HFF-Myc (cell line): ENCODE measurements around the gene OCIAD1.

ENCODE experiments used
- DNase-seq: peaks from one replicate; pipeline ENCODE4 v3.0.0-alpha.2; 2011; ENCODE audit warnings: low read depth; ENCODE audit errors: extremely low read depth
- H3K4me3 ChIP-seq: replicated peaks from 2 replicates; pipeline ENCODE4 v1.5.1; 2011; ENCODE audit warnings: low read depth, mild to moderate bottlenecking, control low read depth, low read length
- TF ChIP-seq, protein P1 (sequence below): IDR thresholded peaks from 2 replicates; pipeline ENCODE4 v1.5.1; 2012; ENCODE audit warnings: mild to moderate bottlenecking, low read depth, low read length, control low read depth; ENCODE audit errors: missing control alignments

The OCIAD1 gene

DNA sequence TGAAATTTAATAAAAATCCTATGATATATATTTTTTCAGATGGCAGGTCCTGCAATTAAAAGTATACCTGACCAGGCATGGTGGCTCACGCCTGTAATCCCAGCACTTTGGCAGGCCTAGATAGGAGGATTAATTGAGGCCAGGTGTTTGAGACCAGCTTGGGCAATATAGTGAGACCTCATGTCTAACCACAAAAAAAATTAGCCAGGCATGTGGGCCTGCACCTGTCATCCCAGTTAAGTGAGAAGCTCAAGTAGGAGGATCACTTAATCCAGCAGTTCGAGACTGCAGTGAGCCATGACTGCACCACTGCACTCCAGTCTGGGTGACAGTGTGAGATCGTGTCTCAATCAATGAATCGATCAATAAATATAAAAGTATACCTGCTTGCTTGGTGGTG is 73.2 kb downstream of the OCIAD1 start:
- H3K4me3 ChIP-seq: no peak overlapping the region
- DNase-seq: no peak
- TF ChIP-seq, protein P1, sequence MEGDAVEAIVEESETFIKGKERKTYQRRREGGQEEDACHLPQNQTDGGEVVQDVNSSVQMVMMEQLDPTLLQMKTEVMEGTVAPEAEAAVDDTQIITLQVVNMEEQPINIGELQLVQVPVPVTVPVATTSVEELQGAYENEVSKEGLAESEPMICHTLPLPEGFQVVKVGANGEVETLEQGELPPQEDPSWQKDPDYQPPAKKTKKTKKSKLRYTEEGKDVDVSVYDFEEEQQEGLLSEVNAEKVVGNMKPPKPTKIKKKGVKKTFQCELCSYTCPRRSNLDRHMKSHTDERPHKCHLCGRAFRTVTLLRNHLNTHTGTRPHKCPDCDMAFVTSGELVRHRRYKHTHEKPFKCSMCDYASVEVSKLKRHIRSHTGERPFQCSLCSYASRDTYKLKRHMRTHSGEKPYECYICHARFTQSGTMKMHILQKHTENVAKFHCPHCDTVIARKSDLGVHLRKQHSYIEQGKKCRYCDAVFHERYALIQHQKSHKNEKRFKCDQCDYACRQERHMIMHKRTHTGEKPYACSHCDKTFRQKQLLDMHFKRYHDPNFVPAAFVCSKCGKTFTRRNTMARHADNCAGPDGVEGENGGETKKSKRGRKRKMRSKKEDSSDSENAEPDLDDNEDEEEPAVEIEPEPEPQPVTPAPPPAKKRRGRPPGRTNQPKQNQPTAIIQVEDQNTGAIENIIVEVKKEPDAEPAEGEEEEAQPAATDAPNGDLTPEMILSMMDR: no peak

DNA sequence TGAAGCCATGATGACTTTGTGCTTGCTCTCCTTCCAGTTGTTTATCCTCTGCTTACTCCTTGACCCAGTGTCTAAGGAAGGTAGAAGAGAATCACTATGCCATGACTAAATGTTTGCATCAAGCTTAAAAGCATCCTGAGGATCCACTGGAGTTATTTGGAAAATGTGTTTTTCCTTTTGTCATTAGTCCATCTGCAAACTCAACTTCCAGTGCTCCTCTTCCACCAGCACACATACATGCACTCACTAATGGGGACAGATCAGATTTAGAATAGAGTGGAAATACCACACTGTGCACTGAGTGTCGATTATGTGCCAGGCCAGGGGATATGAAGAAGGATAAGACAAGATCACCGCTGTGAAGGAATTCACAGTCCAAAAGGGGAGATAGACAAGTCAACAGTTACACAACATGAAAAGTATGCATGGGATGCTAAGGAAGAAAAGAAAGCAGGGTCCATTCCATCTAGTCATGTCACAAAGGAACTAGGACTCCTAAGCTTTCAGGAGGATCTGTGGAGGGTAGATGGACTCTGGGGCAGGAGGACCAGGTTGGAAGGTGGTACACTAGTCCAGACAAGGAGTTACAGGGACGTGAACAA is 73.8 kb downstream of the OCIAD1 start:
- no peak overlapping the region for H3K4me3 ChIP-seq
- DNase-seq: no peak
- TF ChIP-seq, protein P1: no peak

GRCh38 chr4:48905363-48906015 is 74.6 kb downstream of the OCIAD1 start:
- TF ChIP-seq, protein P1: no peak
- H3K4me3 ChIP-seq: peak overlapping the region; percentile 54
- DNase-seq: no peak

DNA sequence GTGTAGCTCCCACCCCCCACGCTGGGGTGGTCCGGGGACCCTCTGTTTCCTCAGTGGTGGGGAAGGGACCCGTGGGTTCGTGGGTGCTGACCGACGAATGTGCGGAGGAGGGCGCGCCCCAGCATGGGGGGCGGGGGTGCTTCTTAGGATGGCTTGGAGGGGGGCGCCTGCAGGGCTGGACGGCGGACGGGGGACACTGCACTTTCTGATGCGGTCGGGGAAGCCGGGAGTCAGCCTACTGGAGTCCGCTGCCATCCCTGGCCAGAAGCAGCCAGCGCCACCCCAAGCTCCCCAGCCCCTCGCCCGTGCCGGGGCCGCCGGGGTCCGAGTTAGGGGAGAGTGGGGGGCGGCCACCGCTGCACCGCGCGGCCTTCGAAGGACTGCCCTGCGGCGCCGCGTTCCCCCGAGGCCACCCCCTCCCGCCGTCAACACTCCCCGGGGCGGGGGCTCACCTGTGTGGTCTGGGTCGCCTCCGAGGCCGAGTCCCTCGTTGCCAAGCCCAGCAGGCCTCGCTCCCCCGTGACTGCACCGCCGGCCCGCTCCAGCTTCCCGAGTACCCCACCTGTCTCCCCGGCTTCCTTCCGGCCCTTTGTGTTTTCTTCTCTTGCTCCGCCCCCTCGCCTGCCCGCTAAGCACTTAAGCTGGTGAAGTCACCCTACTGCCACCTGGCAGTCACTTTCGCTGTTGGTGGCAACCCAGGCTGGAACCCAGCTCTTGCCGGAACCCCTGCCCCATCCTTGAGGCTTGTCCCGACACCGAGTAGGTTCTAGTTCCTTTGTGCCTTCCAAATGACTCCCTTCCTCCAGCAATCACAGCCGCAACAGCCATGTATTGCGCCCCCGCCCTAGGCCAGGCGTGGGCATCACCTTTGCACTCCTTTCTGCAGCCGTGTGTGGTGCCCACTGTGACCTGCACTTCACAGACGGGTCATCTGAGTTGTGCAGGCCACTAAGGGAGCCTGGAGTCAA is 75.6 kb downstream of the OCIAD1 start, which contains the start of gene OCIAD2:
Gene OCIAD2 (minus strand): TSS at position 569 of the 968 bp plus-strand sequence. CDS start 2,225 bp downstream, outside the sequence.
- peak within 1 kb of the TSS; percentile 54 for H3K4me3 ChIP-seq
- TF ChIP-seq, protein P1: no peak
- DNase-seq: no peak

- DNase-seq: no peak
- H3K4me3 ChIP-seq: no peak overlapping the region
- TF ChIP-seq, protein P1: no peak
Observed at GRCh38 chr4:48907706-48908477, 77.0 kb downstream of the OCIAD1 start.

DNA sequence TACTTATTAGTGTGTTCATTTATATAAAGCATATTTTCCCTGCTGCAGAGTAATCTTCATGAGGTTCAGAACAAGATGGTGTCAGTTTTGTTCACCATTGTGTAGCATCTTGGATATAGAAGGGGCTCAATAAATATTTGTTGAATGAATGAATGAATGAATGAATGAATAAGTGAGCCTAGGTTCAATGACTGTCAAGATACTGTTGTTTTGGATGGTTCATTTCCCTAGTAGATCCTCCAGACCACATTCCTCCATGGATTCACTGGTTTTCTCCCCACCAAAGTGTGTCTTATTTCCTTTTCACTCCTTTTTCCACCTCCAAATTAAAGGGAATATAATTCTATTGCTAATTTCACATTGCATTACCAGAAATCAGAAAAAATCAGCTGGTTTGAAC is 77.8 kb downstream of the OCIAD1 start:
- TF ChIP-seq, protein P1: no peak
- H3K4me3 ChIP-seq: no peak overlapping the region
- no peak for DNase-seq
